HTERT RPE-1 (cell line): ENCODE results near the gene IGSF21.

Experiments used
- in situ Hi-C: fragments of 300-500 bp; cut with MboI; formaldehyde crosslinking; loops from 4 replicates; pipeline ENCODE4 v1.14.3; 2020; ENCODE audit warnings: low sequenced_read_pairs

Gene IGSF21

GRCh38 chr1:18175530-18176377 lies 68.2 kb downstream of the IGSF21 start:
- in situ Hi-C loops = no loop called here

DNA sequence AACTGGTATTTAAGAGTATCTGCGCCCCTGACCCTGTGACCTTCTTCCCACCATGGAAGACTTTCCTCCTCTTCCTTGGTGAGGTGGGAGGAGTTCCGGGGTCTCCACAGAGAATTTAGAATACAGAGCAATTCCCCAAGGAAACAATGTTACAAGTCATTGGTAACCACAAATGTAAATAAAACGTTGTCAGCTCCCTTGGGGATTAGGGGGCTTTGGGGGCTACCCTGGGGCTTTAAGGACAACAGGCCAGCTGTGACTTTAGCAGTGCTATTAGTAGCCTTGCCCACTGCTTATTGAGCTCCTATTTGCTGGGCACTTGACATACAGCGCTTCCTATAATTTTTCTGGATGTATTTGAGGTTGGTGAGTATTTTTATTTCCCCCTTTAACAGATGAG lies 69.0 kb downstream of the IGSF21 start:
- in situ Hi-C loops = no loop called here

DNA sequence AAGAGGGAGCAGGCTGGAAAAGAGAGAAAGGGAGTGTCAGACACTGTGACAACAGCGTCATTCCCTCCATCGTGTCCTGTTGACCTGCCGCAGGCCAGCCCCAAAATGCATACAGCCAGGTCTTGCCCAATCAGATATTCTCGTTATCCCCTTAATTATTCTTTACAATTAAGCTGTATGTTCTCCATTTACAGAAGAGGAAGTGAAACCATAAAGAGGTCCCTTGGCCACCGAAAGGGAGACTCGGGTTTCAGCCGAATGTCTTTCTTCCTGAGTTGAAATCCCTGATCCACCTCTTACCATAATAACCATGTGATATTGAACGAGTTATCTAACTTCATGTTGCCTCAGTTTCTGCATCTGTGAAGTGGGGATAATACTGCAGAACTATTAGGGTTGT lies 70.5 kb downstream of the IGSF21 start:
- in situ Hi-C loops = no loop called here

GRCh38 chr1:18179009-18179408 lies 71.4 kb downstream of the IGSF21 start:
- in situ Hi-C loops = no loop called here

GRCh38 chr1:18182398-18183160 lies 75.0 kb downstream of the IGSF21 start:
- in situ Hi-C loops = no loop called here

DNA sequence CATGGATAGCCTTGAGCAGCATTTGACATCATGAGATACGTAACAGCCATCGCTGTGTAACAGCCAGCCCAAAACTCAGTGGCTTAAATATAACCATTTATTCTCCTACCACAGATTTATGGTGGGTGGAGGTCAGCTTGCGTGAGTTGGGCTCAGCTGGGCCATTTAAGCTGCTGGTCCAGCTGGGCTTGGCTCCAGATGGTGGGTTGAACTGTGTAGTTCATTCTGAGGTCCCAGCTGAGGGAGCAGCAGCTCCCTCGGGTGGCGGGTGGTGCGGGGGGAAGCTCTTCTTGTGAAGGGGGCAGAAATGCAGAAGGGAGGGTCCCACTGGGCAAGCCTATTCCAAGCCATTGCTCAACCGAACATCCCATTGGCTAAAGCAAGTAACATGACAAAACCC lies 75.9 kb downstream of the IGSF21 start:
- in situ Hi-C loops = no loop called here

GRCh38 chr1:18187054-18187453 lies 79.5 kb downstream of the IGSF21 start:
- in situ Hi-C loops = no loop called here

DNA sequence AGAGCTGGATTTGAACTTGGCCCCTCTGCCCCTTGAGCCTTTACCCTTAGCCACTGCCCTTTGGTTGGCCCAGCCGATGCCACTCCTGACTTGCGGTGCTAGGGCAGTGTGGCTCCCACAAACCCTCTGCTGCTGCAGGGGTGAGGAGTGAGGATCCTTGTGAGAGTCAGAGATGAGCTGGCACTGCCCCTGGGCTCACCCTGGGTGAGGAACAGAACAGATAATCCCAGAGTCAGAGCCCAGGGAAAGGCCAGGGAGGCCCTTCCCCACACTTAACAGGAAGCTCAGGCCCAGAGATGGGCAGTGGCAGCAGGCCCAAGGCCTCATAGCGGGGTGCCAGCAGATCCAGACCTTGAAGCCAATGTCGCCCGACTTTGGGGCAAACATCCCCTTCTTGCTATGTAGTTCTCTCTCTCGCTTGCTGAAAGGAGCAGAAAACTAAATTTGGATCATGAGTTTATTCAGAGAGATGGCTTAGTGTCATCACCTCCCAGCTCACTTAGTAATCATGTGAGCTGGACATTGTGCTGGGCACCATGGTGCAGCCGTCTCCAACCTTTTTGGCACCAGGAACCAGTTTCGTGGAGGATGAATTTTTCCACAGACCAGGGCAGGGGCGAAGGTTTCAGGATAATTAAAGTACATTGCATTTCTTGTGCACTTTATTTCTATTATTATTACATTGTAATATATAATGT lies 81.4 kb downstream of the IGSF21 start:
- in situ Hi-C loops = no loop called here

- in situ Hi-C loops = no loop called here
Measured at GRCh38 chr1:18190598-18190997, 83.0 kb downstream of the IGSF21 start.

DNA sequence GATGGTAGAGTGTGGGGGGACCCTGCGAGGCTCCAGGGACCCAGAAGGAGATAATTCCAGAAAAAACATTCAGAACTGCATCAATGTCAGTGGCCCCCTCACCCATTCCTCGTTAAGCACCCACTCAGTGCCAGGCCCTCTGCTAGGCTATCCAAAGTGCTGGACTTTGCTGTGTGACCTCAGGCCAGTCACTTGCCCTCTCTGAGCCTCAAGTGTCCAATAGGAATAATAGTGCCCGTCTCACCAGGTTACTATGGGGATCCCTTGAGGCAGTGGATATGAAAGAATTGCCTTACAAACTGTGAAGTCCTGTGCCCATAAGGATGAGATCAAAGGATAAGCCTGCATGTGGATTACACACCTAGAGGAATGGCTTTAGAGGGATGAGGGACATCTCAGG lies 83.4 kb downstream of the IGSF21 start:
- in situ Hi-C loops = no loop called here

- in situ Hi-C loops = no loop called here
Measured at GRCh38 chr1:18191481-18192155, 84.0 kb downstream of the IGSF21 start.

DNA sequence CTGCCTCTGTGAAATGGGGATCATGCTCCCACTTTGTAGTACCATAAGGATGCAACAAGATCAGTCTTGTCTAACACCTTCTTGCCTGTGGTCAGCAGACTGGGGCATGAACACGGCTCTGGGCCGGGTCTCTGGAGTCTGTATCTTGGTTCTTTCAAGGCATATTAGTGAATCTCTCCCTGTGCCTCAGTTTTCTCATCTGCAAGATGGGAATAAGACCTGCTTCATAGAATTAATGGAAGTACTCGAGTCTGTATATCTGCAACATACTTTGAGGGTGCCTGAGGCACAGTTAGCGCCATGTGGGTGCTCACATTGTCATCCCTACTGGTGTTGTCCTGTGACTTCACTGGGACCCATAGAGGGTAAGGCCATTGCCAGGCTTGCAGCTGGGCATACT lies 84.6 kb downstream of the IGSF21 start:
- in situ Hi-C loops = no loop called here

- in situ Hi-C loops = no loop called here
Measured at GRCh38 chr1:18192974-18193373, 85.4 kb downstream of the IGSF21 start.

DNA sequence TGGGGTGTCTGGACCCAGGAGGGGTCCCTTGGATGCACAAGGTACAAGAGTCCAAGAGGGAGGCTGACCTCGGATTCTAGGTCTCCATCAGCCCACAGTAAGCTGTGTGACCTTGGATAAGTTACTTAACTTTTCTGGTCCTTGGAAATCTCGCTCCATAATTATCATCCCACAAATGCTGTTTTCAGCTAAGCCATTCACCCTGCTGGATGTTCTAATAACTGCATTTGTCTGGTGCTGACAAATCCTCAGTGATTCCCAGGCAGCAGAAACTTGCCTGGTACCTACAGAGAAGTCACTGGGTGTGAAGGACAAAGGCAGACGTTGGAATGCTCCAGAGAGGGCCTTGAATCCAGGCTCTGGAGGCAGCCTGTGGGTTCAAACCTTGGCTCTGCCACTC lies 89.7 kb downstream of the IGSF21 start:
- in situ Hi-C loops = no loop called here

DNA sequence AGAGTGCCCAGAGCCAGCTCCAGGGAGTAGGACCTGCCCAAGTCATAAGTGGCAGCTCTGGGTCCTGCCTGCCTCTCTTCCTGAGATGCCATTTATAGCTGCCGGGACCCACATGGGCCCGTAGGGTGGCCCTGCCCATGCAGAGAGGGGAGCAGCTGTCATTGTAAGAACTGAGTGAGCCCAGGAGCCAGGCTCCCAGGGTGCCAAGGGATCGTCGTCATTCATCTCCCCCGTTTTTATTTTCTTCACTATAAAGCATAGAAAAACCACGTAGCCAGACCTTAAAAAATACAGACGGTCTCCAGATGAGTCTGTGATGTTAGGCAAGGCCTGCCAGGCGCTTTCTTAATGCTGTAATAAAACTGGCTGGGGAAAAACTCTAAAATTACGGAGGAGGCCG lies 90.7 kb downstream of the IGSF21 start:
- in situ Hi-C loops = no loop called here

DNA sequence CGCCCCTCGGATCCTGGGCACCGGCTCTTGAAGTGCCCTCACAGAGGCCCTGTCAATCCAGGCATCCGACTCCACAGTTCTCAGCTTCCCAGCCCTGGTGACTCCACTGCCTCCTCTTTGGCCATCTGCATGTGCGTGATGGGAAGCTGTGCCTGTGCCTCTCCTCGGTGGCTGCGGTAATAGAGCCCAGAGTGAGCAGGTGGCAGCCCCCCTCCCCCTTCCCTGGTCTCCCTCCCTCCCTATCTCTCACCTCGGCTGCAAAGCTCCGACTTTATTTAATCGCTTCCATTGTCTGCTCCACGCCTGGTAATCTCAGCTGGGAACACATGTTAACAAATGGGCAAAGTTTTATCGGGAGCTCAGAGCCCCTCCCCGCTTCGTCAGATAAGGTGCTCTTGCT lies 91.9 kb downstream of the IGSF21 start:
- in situ Hi-C loops = no loop called here

- in situ Hi-C loops = no loop called here
Measured at GRCh38 chr1:18200136-18200717, 92.6 kb downstream of the IGSF21 start.

DNA sequence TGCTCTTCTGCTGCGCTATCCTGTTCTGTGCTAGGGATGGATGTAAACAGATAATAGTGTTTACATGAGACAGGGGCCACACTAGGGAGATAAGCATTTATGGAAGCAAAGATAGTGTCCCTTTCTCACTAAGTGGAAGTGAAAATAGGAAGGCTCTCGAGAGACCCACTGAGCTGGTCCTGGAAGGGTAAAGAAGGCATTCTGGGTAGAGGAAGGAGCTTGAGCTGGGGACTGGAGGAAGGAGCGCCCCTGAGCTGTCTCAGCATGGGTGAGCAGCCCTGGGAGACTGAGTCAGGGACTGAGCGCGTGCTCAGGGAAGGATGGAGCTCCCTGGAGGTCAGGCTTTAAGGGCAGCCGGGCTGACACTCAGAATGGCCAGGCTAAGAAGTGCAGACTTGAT lies 93.3 kb downstream of the IGSF21 start:
- in situ Hi-C loops = no loop called here

DNA sequence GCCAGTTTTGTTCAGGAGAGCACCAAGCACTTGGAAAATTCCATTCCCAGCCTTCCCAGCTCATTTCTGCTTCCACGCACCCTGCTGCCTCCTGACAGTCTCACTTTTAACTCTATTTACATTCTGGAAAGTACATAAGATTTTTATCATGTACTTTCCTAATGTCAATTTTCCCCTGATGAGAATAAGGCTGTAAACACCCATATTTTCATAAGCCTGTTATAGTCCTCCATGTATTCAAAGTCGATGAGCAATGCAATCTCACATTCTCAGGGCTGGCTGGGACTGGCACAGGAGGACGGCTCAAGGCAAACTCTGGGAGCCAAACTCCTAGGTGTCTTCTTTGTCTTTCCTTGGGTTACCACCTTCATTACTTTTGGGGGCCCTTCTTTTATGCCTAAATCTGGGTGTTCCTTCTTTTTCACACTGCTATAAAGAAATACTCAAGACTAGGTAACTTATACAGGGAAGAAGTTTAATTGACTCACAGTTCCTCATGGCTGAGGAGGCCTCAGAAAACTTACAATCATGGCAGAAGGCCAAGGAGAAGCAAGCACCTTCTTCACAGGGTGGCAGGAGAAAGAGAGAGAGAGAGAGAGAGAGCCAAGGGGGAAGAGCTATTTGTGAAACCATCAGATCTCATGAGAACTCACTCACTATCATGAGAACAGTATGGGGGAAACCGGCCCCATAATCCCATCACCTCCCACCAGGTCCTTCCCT lies 94.6 kb downstream of the IGSF21 start:
- in situ Hi-C loops = no loop called here

GRCh38 chr1:18203645-18204044 lies 96.0 kb downstream of the IGSF21 start:
- in situ Hi-C loops = no loop called here
